ENCODE measurements around the gene NEDD9. TPM values are rescaled to one million over a fixed set of nuclear protein-coding genes. Genes with fewer than 3 reads are reported as not detected.

The NEDD9 gene
- total RNA-seq, 1 donor from 2014 or later, result 4.7 TPM

GRCh38 chr6:11192167-11192566 is 40.3 kb downstream of the NEDD9 start:
- DNase-seq (ENCODE audit: low read depth) (no peak), FAIRE-seq (no peak)
- H3K4me3 ChIP-seq (ENCODE audit: low read depth, low read length), result no peak overlapping the region
- no peak for TF ChIP-seq CTCF (IDR thresholded peaks at IDR 0.05; ENCODE audit: insufficient read depth, low read length, severe bottlenecking)
- H3K27me3 ChIP-seq (ENCODE audit: control insufficient read depth, insufficient read depth, low read length), result no peaks in the 10 kb centered on the region
- H3K36me3 ChIP-seq (ENCODE audit: control insufficient read depth, insufficient read depth, low read length), result peaks cover 11% of the 10 kb centered on the region

GRCh38 chr6:11190625-11191245 is 41.7 kb downstream of the NEDD9 start:
- TF ChIP-seq CTCF (IDR thresholded peaks at IDR 0.05; ENCODE audit: insufficient read depth, low read length, severe bottlenecking), result no peak
- Histone ChIP-seq H3K4me3 (ENCODE audit: low read depth, low read length) (no peak overlapping the region), H3K36me3 (ENCODE audit: control insufficient read depth, insufficient read depth, low read length) (peaks cover 11% of the 10 kb centered on the region), H3K27me3 (ENCODE audit: control insufficient read depth, insufficient read depth, low read length) (no peaks in the 10 kb centered on the region)
- no peak for FAIRE-seq
- no peak for DNase-seq (ENCODE audit: low read depth)

- FAIRE-seq, result no peak
- peaks cover 14% of the 10 kb centered on the region for H3K36me3 ChIP-seq (ENCODE audit: control insufficient read depth, insufficient read depth, low read length)
Measured at GRCh38 chr6:11189865-11190624, 42.4 kb downstream of the NEDD9 start.

GRCh38 chr6:11188161-11188915 is 44.1 kb downstream of the NEDD9 start:
- TF ChIP-seq CTCF (IDR thresholded peaks at IDR 0.05; ENCODE audit: insufficient read depth, low read length, severe bottlenecking), result no peak
- peaks cover 15% of the 10 kb centered on the region for H3K36me3 ChIP-seq (ENCODE audit: control insufficient read depth, insufficient read depth, low read length)
- no peak overlapping the region for H3K4me3 ChIP-seq (ENCODE audit: low read depth, low read length)
- DNase-seq (ENCODE audit: low read depth) (peak; percentile 89), FAIRE-seq (no peak)
- no peaks in the 10 kb centered on the region for H3K27me3 ChIP-seq (ENCODE audit: control insufficient read depth, insufficient read depth, low read length)

More at GRCh38 chr6:11189865-11190624, 42.4 kb downstream of the NEDD9 start:
- DNase-seq (ENCODE audit: low read depth), result no peak
- no peak overlapping the region for H3K4me3 ChIP-seq (ENCODE audit: low read depth, low read length)
- no peaks in the 10 kb centered on the region for H3K27me3 ChIP-seq (ENCODE audit: control insufficient read depth, insufficient read depth, low read length)
- no peak for TF ChIP-seq CTCF (IDR thresholded peaks at IDR 0.05; ENCODE audit: insufficient read depth, low read length, severe bottlenecking)

- TF ChIP-seq CTCF (IDR thresholded peaks at IDR 0.05; ENCODE audit: insufficient read depth, low read length, severe bottlenecking), result no peak
- DNase-seq (ENCODE audit: low read depth) (no peak), FAIRE-seq (no peak)
- H3K27me3 ChIP-seq (ENCODE audit: control insufficient read depth, insufficient read depth, low read length), result no peaks in the 10 kb centered on the region
- H3K36me3 ChIP-seq (ENCODE audit: control insufficient read depth, insufficient read depth, low read length), result peaks cover 15% of the 10 kb centered on the region
- no peak overlapping the region for H3K4me3 ChIP-seq (ENCODE audit: low read depth, low read length)
Measured at GRCh38 chr6:11187301-11187700, 45.2 kb downstream of the NEDD9 start.
